KMS-11 (cell line): ENCODE data around the gene BBLN.

Experiments used
- H2AFZ ChIP-seq: fragments of 200-600 bp; sonication (generic); 2 replicates; pipeline ENCODE4 v1.6.1; 2016; ENCODE audit warnings: antibody characterized with exemption, mixed run types, low read depth
- H3K27ac ChIP-seq: fragments of 200-600 bp; sonication (generic); 2 replicates; pipeline ENCODE4 v1.6.1; 2016; ENCODE audit warnings: mild to moderate bottlenecking, mixed run types
- H3K27me3 ChIP-seq: fragments of 200-600 bp; sonication (generic); 2 replicates; pipeline ENCODE4 v1.6.1; 2017; ENCODE audit warnings: mild to moderate bottlenecking, low read depth, mixed run types, moderate library complexity; ENCODE audit not compliant: insufficient read depth
- H3K36me3 ChIP-seq: fragments of 200-600 bp; sonication (generic); 2 replicates; pipeline ENCODE4 v1.6.1; 2017; ENCODE audit warnings: mild to moderate bottlenecking, mixed run types; ENCODE audit not compliant: insufficient read depth
- H3K4me1 ChIP-seq: fragments of 200-600 bp; sonication (generic); 2 replicates; pipeline ENCODE4 v1.6.1; 2016; ENCODE audit warnings: mild to moderate bottlenecking, low read depth, mixed run types; ENCODE audit not compliant: poor library complexity, severe bottlenecking
- H3K4me2 ChIP-seq: fragments of 200-600 bp; sonication (generic); 2 replicates; pipeline ENCODE4 v1.7.0; 2016; ENCODE audit warnings: mild to moderate bottlenecking, mixed run types
- H3K4me3 ChIP-seq: fragments of 200-600 bp; sonication (generic); IDR thresholded peaks from 2 replicates; pipeline ENCODE4 v1.6.1; 2017; ENCODE audit warnings: low read depth, low read length, mixed read lengths; ENCODE audit not compliant: insufficient read depth
- H3K79me2 ChIP-seq: fragments of 200-600 bp; sonication (generic); 2 replicates; pipeline ENCODE4 v1.6.1; 2016; ENCODE audit warnings: low read depth, mixed run types; ENCODE audit not compliant: insufficient read depth
- H3K9ac ChIP-seq: fragments of 200-600 bp; sonication (generic); 2 replicates; pipeline ENCODE4 v1.6.1; 2016; ENCODE audit warnings: mild to moderate bottlenecking, mixed run types
- H4K20me1 ChIP-seq: fragments of 200-600 bp; sonication (generic); 2 replicates; pipeline ENCODE4 v1.6.1; 2016; ENCODE audit warnings: mild to moderate bottlenecking, mixed run types; ENCODE audit not compliant: insufficient read depth
- TF ChIP-seq, protein P1 (sequence below): fragments of 200-600 bp; sonication (generic); conservative IDR thresholded peaks from 2 replicates; pipeline ENCODE4 v1.6.1; 2017; ENCODE audit warnings: low read depth, mild to moderate bottlenecking, antibody characterized with exemption, low read length, moderate library complexity, mixed read lengths

The BBLN gene

DNA sequence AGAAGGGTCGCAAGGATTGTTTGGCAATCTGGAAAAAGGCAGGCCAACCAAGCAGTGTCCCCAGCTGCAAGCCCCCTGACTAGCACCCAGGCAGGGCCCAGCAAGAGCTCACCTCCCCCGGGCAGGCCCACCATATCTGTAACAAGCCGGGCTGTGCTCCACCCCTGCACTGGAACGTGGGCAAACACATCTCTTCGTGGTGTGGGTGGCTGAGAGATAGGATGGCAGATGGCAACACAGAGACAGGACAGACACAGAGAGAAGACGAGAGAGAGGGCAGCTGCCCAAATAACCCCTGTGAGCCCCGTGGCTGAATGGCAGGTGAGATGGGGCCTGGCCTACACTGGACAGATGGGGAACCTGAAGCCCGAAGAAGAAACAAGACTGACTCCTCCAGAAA, 9.4 kb downstream of the BBLN start:
- Histone ChIP-seq H3K36me3 (no peaks in the 10 kb centered on the region), H3K4me3 (no peak overlapping the region), H3K4me1 (no peaks in the 10 kb centered on the region), H3K27ac (no peak overlapping the region), H3K27me3 (no peaks in the 10 kb centered on the region), H4K20me1 (no peaks in the 10 kb centered on the region), H3K4me2 (no peak overlapping the region), H3K79me2 (no peaks in the 10 kb centered on the region), H3K9ac (no peak overlapping the region), H2AFZ (no peak overlapping the region)
- TF ChIP-seq, protein P1, sequence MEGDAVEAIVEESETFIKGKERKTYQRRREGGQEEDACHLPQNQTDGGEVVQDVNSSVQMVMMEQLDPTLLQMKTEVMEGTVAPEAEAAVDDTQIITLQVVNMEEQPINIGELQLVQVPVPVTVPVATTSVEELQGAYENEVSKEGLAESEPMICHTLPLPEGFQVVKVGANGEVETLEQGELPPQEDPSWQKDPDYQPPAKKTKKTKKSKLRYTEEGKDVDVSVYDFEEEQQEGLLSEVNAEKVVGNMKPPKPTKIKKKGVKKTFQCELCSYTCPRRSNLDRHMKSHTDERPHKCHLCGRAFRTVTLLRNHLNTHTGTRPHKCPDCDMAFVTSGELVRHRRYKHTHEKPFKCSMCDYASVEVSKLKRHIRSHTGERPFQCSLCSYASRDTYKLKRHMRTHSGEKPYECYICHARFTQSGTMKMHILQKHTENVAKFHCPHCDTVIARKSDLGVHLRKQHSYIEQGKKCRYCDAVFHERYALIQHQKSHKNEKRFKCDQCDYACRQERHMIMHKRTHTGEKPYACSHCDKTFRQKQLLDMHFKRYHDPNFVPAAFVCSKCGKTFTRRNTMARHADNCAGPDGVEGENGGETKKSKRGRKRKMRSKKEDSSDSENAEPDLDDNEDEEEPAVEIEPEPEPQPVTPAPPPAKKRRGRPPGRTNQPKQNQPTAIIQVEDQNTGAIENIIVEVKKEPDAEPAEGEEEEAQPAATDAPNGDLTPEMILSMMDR = no peak

GRCh38 chr9:128169925-128170324, 9.9 kb downstream of the BBLN start:
- no peaks in the 10 kb centered on the region for H3K4me1 ChIP-seq
- no peak overlapping the region for H3K4me2 ChIP-seq
- H3K9ac ChIP-seq = no peak overlapping the region
- H3K79me2 ChIP-seq = no peaks in the 10 kb centered on the region
- no peaks in the 10 kb centered on the region for H3K27me3 ChIP-seq
- no peaks in the 10 kb centered on the region for H3K36me3 ChIP-seq
- H3K27ac ChIP-seq = no peak overlapping the region
- H3K4me3 ChIP-seq = no peak overlapping the region
- H4K20me1 ChIP-seq = no peaks in the 10 kb centered on the region
- TF ChIP-seq, protein P1 = no peak
- no peak overlapping the region for H2AFZ ChIP-seq

DNA sequence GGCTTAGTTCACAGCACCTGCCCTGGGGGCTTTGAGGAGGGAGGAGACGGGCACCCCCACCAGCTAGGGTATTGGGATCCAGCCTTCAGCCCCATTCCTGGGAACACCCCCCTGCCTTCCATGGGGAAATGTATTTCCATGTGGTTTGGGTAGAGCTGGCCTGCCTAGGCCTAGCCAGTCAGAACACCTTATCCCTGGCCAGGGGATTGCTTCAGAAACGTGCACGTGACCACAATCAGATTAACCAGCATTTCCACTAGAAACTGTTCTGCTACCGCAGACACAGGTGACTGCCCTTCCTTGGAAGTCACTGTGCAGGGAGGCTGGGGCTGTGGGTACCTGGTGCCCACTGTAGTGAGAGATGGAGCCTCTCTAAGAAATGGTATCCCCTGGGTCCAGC, 14.0 kb downstream of the BBLN start:
- H3K27ac ChIP-seq = no peak overlapping the region
- H3K4me1 ChIP-seq = no peaks in the 10 kb centered on the region
- TF ChIP-seq, protein P1 = no peak
- peaks cover under 1% of the 10 kb centered on the region; the same call in 1 of the 2 replicates for H3K36me3 ChIP-seq
- no peak overlapping the region for H2AFZ ChIP-seq
- no peak overlapping the region for H3K4me3 ChIP-seq
- no peaks in the 10 kb centered on the region for H4K20me1 ChIP-seq
- no peaks in the 10 kb centered on the region for H3K27me3 ChIP-seq
- H3K4me2 ChIP-seq = no peak overlapping the region
- H3K9ac ChIP-seq = no peak overlapping the region
- no peaks in the 10 kb centered on the region for H3K79me2 ChIP-seq

DNA sequence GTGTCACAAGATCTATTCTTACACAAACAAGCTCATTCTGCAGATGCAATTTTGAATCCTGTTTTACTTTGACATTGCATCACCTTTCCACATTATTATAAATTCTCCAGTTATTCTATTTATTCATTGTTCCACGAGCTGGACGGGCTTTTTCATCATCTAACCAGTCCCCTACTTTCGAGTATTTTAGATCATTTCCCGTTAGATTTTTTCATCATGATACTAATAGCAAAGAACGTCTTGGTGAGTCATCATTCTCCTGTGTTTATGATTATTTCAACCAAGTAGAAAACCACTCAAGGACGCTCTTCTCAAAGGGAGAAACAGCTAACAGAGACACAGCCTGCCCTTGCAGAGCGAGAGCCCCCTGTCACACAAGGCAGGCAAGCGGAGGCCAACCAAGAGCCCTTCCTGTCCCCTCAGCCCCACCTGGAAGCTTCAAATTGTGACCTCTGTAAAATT, 15.1 kb downstream of the BBLN start:
- Histone ChIP-seq H2AFZ (no peak overlapping the region), H3K9ac (no peak overlapping the region), H3K27ac (no peak overlapping the region), H3K4me3 (no peak overlapping the region), H3K27me3 (no peaks in the 10 kb centered on the region), H3K79me2 (no peaks in the 10 kb centered on the region), H3K36me3 (peaks cover 4% of the 10 kb centered on the region; the same call in 1 of the 2 replicates), H3K4me2 (no peak overlapping the region), H4K20me1 (no peaks in the 10 kb centered on the region), H3K4me1 (no peaks in the 10 kb centered on the region)
- TF ChIP-seq, protein P1 = no peak
